AG04450 (cell line): ENCODE data around the gene UBE2L3. TPM values are rescaled to one million over a fixed set of nuclear protein-coding genes. Genes with fewer than 3 reads are reported as not detected.
A peak's percentile ranks its signal among the peaks of the same experiment; 100 is the strongest.
"Not testable (repeated sequence)": the region's sequence is repeated elsewhere in the genome, so short reads cannot be mapped to it uniquely, and the experiment has no call there.

Source experiments
- CTCF ChIA-PET: fragments of 300-600, 350-600 bp; formaldehyde crosslinking; extraction: SDS; loops from one replicate; lab custom pipeline; 2022; ENCODE audit warnings: antibody characterized with exemption, inconsistent platforms; lab: Charles Lee
- POLR2A ChIA-PET: fragments of 350-600 bp; formaldehyde crosslinking; extraction: SDS; loops from one replicate; lab custom pipeline; 2021; ENCODE audit warnings: antibody characterized with exemption, inconsistent platforms; lab: Yijun Ruan, JAX
- DNase-seq: peaks from one replicate; pipeline ENCODE4 v3.0.0-alpha.2; 2011; ENCODE audit warnings: low read depth, low spot score
- H3K27ac ChIP-seq: one replicate; pipeline ENCODE4 v1.5.1; 2012; ENCODE audit warnings: low read depth, low read length, control low read depth
- H3K27me3 ChIP-seq: one replicate; pipeline ENCODE4 v1.6.0; 2012; ENCODE audit warnings: low read length; ENCODE audit not compliant: control insufficient read depth, insufficient read depth
- H3K4me3 ChIP-seq: 2 replicates; pipeline ENCODE4 v1.5.1; 2011; ENCODE audit warnings: mild to moderate bottlenecking, low read depth, low read length, control low read depth
- H3K9me3 ChIP-seq: 2 replicates; pipeline ENCODE4 v1.5.1; 2012; ENCODE audit warnings: low read length; ENCODE audit not compliant: control insufficient read depth, insufficient read depth
- CTCF ChIP-seq: IDR thresholded peaks from 2 replicates; pipeline ENCODE4 v1.5.1; 2011; ENCODE audit warnings: low read depth, low read length, control low read depth, inconsistent platforms
- polyA plus RNA-seq: library from polyadenylated mRNA; depleted of rRNA; stranded (reverse); fragments of >200 nt; gene quantifications from 2 replicates; pipeline ENCODE4 v1.2.3, GENCODE V29; 2011

UBE2L3 gene
- polyA plus RNA-seq, 1 experiment = 77.2 TPM

GRCh38 chr22:21641417-21641788 is 73.9 kb downstream of the UBE2L3 start:
- ChIA-PET POLR2A (interaction anchor here (0.6 to 2.6 kb wide), 2 partner anchors 12 to 17 kb away, joined by 4 to 11 read pairs; no protein-coding TSS in a partner anchor), CTCF (interaction anchor here (0.9 to 3.2 kb wide), 4 partner anchors 11 to 65 kb away, joined by 3 to 43 read pairs (median 4); partner anchors contain the start of gene YDJC)
- Histone ChIP-seq H3K27ac (peak overlapping the region; percentile 61), H3K27me3 (no peaks in the 10 kb centered on the region), H3K9me3 (no peaks in the 10 kb centered on the region; the same call in 1 of the 2 replicates), H3K4me3 (peak overlapping the region; percentile 68)
- peak; percentile 60 for TF ChIP-seq CTCF
- DNase-seq = no peak

- ChIA-PET POLR2A (interaction anchor here (2.6 kb wide), 1 partner anchor 13 kb away, joined by 11 read pairs; no protein-coding TSS in a partner anchor), CTCF (interaction anchor here (0.8 to 3.2 kb wide), 7 partner anchors 10 to 65 kb away, joined by 3 to 43 read pairs (median 3); partner anchors contain the start of gene YDJC)
- Histone ChIP-seq H3K9me3 (no peaks in the 10 kb centered on the region; the same call in 1 of the 2 replicates), H3K27me3 (no peaks in the 10 kb centered on the region), H3K4me3 (peak within 1 kb of the TSS; percentile 86), H3K27ac (peak within 1 kb of the TSS; percentile 61)
- DNase-seq = peak; percentile 97
- no peak for TF ChIP-seq CTCF
Observed at GRCh38 chr22:21641789-21642583, 74.5 kb downstream of the UBE2L3 start, which contains the start of gene SDF2L1. Gene SDF2L1 (plus strand): TSS chr22:21642302. CDS start chr22:21642337, 35 bp downstream.

- CTCF ChIA-PET = interaction anchor here (0.6 to 3.2 kb wide), 8 partner anchors 9 to 86 kb away, joined by 3 to 43 read pairs (median 3); partner anchors contain the start of gene YDJC
- TF ChIP-seq CTCF = peak; percentile 62
- no peaks in the 10 kb centered on the region; the same call in 1 of the 2 replicates for H3K9me3 ChIP-seq
- H3K4me3 ChIP-seq = peak overlapping the region; percentile 86
- H3K27me3 ChIP-seq = no peaks in the 10 kb centered on the region
- POLR2A ChIA-PET = interaction anchor here (2.6 kb wide), 1 partner anchor 14 kb away, joined by 11 read pairs; no protein-coding TSS in a partner anchor
- H3K27ac ChIP-seq = peak overlapping the region; percentile 21
- no peak for DNase-seq
Observed at GRCh38 chr22:21642584-21643448, 75.3 kb downstream of the UBE2L3 start.

GRCh38 chr22:21643533-21644357 is 76.2 kb downstream of the UBE2L3 start:
- H3K27me3 ChIP-seq = no peaks in the 10 kb centered on the region
- H3K27ac ChIP-seq = no peak overlapping the region
- peak overlapping the region; percentile 86 for H3K4me3 ChIP-seq
- no peak for TF ChIP-seq CTCF
- CTCF ChIA-PET = interaction anchor here (0.9 to 3.2 kb wide), 3 partner anchors 14 to 87 kb away, joined by 3 to 43 read pairs (median 3); partner anchors contain the start of gene YDJC
- H3K9me3 ChIP-seq = no peaks in the 10 kb centered on the region; the same call in 1 of the 2 replicates
- POLR2A ChIA-PET = interaction anchor here (0.5 to 2.6 kb wide), 2 partner anchors 15 to 686 kb away, joined by 3 to 11 read pairs; no protein-coding TSS in a partner anchor
- DNase-seq = no peak

- CTCF ChIA-PET = interaction anchor here (0.6 to 0.9 kb wide), 3 partner anchors 20 to 193 kb away, joined by 3 read pairs; no protein-coding TSS in a partner anchor
- not testable (repeated sequence) for H3K4me3 ChIP-seq, H3K27me3 ChIP-seq, H3K9me3 ChIP-seq, DNase-seq, H3K27ac ChIP-seq
- POLR2A ChIA-PET = interaction anchor here (0.7 kb wide), 1 partner anchor 44 kb away, joined by 7 read pairs; no protein-coding TSS in a partner anchor
Observed at GRCh38 chr22:21645513-21645912, 78.0 kb downstream of the UBE2L3 start.
